IPS-20b (cell line): ENCODE measurements around the gene ASTN2.

Experiments
- H3K27ac ChIP-seq: one replicate; pipeline ENCODE4 v1.5.1; 2013; ENCODE audit warnings: low read length
- H3K27me3 ChIP-seq: 2 replicates; pipeline ENCODE4 v1.6.1; 2013; ENCODE audit warnings: mild to moderate bottlenecking, low read length, inconsistent platforms; ENCODE audit not compliant: insufficient read depth
- H3K36me3 ChIP-seq: 2 replicates; pipeline ENCODE4 v1.6.1; 2013; ENCODE audit warnings: low read depth, mild to moderate bottlenecking, inconsistent platforms, low read length, moderate library complexity; ENCODE audit not compliant: insufficient read depth
- H3K4me1 ChIP-seq: 2 replicates; pipeline ENCODE4 v1.6.1; 2013; ENCODE audit warnings: mild to moderate bottlenecking, control low read depth, inconsistent platforms, low read length, moderate library complexity; ENCODE audit not compliant: insufficient read depth
- H3K4me3 ChIP-seq: 2 replicates; pipeline ENCODE4 v1.5.1; 2013; ENCODE audit warnings: mild to moderate bottlenecking, low read length, inconsistent platforms
- H3K9ac ChIP-seq: 2 replicates; pipeline ENCODE4 v1.6.1; 2013; ENCODE audit warnings: low read depth, mild to moderate bottlenecking, inconsistent platforms, low read length, moderate library complexity
- H3K9me3 ChIP-seq: 2 replicates; pipeline ENCODE4 v1.6.1; 2013; ENCODE audit warnings: mild to moderate bottlenecking, low read depth, low read length, inconsistent platforms; ENCODE audit not compliant: insufficient read depth

Gene ASTN2

DNA sequence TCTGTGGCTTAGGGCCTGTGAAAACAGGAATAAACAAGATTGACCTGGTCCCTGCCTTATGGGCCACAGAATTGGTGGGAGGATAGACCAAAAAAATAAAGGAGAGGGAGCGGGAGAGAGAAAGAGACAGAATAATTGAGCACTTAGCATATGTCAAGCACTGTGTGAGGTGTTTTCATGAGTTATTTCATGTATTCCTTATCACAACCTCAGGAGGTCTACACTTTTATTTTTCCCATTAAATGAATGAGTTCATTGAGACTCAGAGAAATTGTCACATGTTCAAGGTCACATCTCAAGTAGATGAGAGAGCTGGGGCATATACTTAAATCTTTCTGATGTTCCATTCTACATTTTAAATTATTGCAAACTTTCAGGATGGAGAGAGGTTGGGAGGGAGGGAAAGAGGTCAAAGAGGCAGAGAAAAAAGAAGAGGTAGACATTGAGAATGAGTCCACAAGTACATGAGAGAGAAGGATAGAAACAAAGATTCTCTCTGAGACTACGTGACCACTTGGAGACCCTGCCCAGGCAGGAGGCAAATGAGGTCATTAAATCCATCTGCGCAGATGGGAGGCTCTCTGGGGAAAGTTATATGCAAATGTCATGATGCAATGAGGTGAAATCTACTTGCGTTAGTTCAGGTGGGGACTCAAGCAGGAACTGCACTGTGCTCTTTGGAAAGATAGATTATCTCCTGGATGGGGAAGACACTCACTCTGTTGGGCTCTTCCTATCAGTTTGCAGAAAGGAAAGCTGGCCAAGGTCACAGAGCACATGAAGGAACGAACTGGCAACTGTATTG lies 1019.8 kb downstream of the ASTN2 start:
- Histone ChIP-seq H3K9ac (no peak overlapping the region), H3K9me3 (no peaks in the 10 kb centered on the region), H3K27me3 (no peaks in the 10 kb centered on the region), H3K4me3 (no peak overlapping the region), H3K4me1 (no peaks in the 10 kb centered on the region), H3K27ac (no peak overlapping the region), H3K36me3 (no peaks in the 10 kb centered on the region)

DNA sequence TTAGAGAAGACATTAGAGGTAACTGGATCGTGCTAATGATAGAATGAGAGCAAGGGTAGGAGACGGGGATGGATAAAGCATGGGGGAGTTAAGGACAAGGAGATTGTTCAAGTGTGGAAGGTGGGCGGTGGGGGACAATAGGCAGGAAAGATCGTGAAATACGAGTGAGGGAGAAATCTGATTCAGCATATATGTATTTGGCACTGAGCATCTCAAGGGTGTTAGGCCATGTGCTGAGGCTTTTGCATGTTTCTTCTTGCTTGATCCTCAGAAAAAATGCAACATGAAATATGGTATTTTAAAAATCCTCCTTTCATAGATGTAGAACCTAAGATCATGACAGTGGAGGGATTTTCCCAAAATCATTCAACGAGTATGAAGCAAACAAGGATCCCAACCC lies 1020.8 kb downstream of the ASTN2 start:
- H3K36me3 ChIP-seq = no peaks in the 10 kb centered on the region
- H3K4me1 ChIP-seq = no peaks in the 10 kb centered on the region
- H3K9me3 ChIP-seq = no peaks in the 10 kb centered on the region
- H3K27ac ChIP-seq = no peak overlapping the region
- H3K27me3 ChIP-seq = no peaks in the 10 kb centered on the region
- H3K9ac ChIP-seq = no peak overlapping the region
- no peak overlapping the region for H3K4me3 ChIP-seq

DNA sequence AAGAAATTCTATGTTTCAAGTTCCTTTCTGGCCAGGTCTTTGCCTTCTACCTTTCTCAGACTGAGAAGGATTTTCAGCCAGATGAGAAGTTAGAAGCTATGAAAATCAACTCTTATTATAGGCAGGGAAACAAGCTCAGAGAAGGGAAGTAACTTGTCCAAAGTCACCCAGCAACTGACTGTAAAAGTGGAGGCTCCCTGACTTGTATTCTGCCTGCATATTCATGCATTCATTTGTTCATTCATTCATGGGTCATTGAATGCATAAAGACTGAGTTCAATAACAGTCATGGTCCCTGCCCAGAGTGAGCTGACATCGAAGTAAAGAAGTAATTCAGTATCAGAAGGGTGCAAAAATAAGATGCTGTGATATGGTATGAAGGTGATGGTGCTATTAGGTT lies 1021.7 kb downstream of the ASTN2 start:
- Histone ChIP-seq H3K4me1 (no peaks in the 10 kb centered on the region), H3K27ac (no peak overlapping the region), H3K9me3 (no peaks in the 10 kb centered on the region), H3K4me3 (no peak overlapping the region), H3K27me3 (no peaks in the 10 kb centered on the region), H3K9ac (no peak overlapping the region), H3K36me3 (no peaks in the 10 kb centered on the region)

DNA sequence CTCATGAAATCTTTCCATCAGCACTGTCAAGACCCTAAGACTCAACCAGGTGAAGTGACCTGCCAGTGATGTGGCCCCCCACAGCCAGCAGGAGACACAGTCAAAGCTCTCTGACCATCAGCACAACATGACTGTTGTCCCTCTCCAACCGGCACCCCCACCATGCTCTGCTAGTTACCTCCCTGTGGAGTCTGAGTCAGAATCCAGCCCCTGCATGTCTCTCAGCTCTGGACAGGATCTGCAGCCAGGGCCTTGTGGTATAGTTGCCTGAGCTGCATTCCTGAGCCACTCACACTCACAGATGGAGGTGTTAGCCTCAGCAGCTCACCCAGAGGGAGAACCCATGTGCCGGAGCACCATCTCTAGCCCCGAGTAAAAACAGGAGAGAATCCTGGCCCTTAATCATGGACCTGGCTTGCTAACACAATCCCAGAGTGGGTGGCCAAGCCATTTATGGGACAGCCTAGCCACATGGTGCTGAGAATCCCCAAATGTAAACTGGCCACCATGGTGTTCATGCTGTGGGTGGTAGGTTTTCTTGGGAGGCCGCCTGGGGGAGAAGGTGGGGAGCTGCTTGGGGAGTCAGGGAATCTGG lies 1023.5 kb downstream of the ASTN2 start:
- Histone ChIP-seq H3K9ac (no peak overlapping the region), H3K9me3 (no peaks in the 10 kb centered on the region), H3K4me3 (no peak overlapping the region), H3K27me3 (no peaks in the 10 kb centered on the region), H3K27ac (no peak overlapping the region), H3K36me3 (no peaks in the 10 kb centered on the region), H3K4me1 (no peaks in the 10 kb centered on the region)

DNA sequence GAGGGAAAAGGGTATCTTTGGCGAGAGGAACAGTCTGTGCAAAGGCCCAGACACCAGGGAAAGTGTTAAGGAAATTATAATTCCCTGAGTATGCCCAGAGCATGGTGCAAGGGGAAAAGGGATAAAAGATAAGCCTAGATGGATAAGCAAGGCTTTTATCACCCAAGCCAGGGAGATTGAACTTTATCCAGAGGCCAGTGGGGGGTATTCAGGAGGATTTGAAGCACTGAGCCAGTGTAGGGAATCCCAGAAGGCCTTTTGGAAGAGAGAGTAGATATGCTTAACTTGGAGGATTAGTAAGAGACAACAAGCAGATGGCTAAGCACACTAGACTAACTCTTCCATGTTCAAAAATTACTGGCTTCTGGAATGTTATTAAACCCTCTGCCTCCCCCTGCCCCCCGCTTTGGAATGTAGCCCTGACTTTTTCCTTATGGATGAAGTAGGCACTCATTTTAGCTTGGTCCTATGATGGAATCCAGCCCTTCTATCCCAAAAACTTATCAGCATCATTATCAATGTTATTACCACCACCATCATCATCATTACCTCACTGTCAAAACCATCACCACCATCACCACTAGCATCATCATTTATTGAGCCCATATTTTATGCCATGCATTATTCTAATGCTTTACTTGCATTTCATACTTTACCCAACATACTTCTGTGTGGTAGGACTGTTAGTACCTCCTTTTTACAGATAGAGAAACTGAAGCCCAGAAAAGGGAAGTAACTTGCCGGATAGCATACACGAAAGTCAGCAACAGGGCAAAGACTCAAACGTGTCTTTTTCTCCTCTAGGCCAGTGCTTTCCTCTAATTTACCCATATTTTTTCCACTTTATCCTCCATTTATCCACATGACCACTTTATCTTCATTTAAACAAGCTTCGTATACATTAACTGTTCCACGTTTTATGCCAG lies 1024.3 kb downstream of the ASTN2 start:
- no peak overlapping the region for H3K9ac ChIP-seq
- H3K9me3 ChIP-seq = no peaks in the 10 kb centered on the region
- H3K36me3 ChIP-seq = no peaks in the 10 kb centered on the region
- H3K27me3 ChIP-seq = no peaks in the 10 kb centered on the region
- no peak overlapping the region for H3K4me3 ChIP-seq
- no peaks in the 10 kb centered on the region for H3K4me1 ChIP-seq
- H3K27ac ChIP-seq = no peak overlapping the region

DNA sequence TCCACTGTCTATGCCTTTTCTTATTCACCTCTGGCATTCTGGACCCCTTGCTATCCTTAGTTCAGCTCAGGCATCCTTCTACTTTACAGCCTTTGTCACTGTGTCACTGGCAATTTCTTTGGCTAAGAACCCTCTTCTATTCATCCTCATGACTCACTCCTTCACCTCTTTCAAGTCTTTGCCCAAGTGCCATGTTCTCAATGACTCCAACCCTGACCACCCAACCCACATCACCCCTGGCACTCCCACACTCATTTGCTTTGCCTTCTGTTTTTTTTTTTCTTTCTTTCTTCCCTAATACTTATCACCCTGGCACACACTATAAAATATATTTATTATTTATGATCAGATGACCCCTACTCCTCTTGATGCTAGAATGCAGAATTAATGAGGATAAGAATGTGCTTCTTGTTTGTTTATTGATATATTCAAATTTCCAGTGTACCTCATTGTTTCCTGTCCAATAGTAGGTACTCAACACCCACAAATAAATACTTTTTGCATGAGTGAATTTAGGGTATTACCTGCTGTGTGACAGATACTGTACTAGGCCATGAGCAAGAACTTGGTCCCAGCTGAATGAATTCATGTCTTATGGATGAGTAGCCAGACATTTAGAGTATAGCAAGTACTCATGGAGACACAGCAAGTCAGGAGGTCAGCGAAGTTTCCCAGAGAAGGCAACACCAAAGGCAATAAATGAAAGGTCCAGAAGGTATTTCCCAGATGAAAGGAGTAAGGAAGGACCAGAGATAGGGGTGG lies 1025.1 kb downstream of the ASTN2 start:
- H3K36me3 ChIP-seq = no peaks in the 10 kb centered on the region
- no peaks in the 10 kb centered on the region for H3K27me3 ChIP-seq
- no peaks in the 10 kb centered on the region for H3K9me3 ChIP-seq
- no peak overlapping the region for H3K27ac ChIP-seq
- no peak overlapping the region for H3K4me3 ChIP-seq
- H3K9ac ChIP-seq = no peak overlapping the region
- no peaks in the 10 kb centered on the region for H3K4me1 ChIP-seq

DNA sequence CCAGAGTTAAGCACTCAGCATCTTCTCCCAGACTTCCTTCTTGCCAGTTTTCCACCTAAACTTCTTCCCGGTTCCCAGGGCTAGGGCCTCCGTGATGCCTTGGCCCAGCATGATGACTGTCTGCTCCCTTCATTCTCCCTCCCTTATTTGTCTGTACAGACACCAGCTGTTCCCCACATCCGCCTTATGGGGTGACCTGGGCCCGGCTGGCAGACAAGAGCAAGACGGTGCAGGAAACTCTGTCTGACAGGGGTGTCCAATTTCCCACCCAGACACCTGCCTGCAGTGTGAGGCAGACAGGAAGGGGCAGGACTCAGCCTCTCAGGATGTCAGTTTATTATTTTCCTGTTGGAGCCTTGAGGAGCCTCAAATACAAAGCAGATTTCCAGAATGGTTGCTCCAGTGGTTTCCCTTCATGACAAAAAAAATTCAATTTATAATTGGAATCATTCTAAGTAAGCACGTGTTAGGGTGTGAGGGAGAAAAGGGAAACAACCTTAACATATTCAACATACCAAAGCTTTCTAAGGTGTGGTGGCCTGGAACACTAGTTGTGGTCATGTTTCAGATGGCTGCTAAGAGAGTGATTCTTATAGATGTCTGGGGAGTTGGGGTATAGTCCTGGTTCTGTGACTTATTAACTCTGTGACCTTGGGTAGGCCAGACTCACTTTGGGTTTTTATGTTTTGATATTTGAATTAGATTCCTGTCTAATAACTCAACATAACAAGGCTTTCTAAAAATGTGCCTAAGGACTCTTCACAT lies 1026.7 kb downstream of the ASTN2 start:
- H3K27me3 ChIP-seq = no peaks in the 10 kb centered on the region
- no peaks in the 10 kb centered on the region for H3K9me3 ChIP-seq
- no peak overlapping the region for H3K27ac ChIP-seq
- no peaks in the 10 kb centered on the region for H3K4me1 ChIP-seq
- no peak overlapping the region for H3K4me3 ChIP-seq
- no peaks in the 10 kb centered on the region for H3K36me3 ChIP-seq
- H3K9ac ChIP-seq = no peak overlapping the region

DNA sequence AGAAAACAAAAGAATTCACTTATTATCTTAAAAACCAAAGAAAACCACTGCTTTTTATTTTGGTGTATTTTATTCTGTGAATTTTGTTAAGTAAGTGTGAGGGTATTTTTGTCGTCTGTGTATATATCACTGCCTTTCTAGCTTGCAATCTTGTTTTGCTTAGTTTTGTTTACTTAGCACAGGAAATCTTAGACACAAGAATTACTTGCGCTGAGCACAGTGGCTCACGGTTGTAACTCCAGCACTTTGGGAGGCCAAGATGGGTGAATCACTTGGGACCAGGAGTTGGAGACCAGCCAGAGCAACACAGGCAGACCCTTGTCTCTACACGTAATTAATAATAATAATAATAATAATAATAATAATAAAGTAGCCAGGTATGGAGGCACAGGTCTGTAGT lies 1030.9 kb downstream of the ASTN2 start:
- no peak overlapping the region for H3K4me3 ChIP-seq
- H3K9me3 ChIP-seq = no peaks in the 10 kb centered on the region
- no peaks in the 10 kb centered on the region for H3K27me3 ChIP-seq
- H3K27ac ChIP-seq = no peak overlapping the region
- no peaks in the 10 kb centered on the region for H3K4me1 ChIP-seq
- no peaks in the 10 kb centered on the region for H3K36me3 ChIP-seq
- no peak overlapping the region for H3K9ac ChIP-seq

DNA sequence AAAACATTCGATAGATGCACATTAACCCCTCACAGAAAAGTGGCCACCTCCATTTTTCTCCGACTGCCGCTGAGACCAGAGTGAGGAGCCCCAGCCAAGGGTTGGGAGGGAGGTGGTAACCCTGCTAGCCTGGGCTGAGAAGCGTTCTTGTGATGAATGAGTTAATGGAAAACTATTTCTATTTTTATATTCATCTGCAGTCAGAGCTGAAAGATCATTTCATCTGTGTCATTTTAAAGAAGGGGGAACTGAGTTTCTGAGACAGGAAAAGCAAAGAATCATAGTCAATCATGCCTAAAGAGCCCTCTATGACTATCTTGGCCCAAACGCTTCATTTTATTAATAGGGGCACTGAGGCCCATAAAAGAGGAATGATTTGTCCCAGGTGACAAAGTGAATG lies 1031.7 kb downstream of the ASTN2 start:
- Histone ChIP-seq H3K27ac (no peak overlapping the region), H3K9me3 (no peaks in the 10 kb centered on the region), H3K36me3 (no peaks in the 10 kb centered on the region), H3K27me3 (no peaks in the 10 kb centered on the region), H3K4me1 (no peaks in the 10 kb centered on the region), H3K4me3 (no peak overlapping the region), H3K9ac (no peak overlapping the region)

DNA sequence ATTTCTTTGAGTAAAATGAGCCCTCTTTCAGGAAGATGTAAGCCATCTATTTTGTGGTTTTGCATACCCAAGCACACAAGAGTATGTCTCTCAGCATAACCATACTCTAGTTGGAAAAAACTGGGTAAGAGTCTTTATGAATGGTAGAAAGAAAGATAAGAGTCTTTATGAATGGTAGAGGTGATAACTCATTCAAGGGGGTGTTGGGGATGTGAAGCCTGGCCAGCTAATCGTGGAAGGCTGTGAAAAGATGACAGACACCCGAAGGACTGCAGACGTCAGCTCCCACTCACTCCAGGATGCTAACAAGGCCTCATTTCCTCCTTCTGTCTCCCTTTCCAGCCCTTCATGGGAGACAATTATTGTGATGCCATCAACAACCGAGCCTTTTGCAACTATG lies 1032.8 kb downstream of the ASTN2 start:
- H3K9ac ChIP-seq = no peak overlapping the region
- H3K4me1 ChIP-seq = no peaks in the 10 kb centered on the region; the same call in 1 of the 2 replicates
- no peak overlapping the region for H3K4me3 ChIP-seq
- H3K27ac ChIP-seq = no peak overlapping the region
- no peaks in the 10 kb centered on the region for H3K36me3 ChIP-seq
- no peaks in the 10 kb centered on the region for H3K9me3 ChIP-seq
- H3K27me3 ChIP-seq = no peaks in the 10 kb centered on the region

DNA sequence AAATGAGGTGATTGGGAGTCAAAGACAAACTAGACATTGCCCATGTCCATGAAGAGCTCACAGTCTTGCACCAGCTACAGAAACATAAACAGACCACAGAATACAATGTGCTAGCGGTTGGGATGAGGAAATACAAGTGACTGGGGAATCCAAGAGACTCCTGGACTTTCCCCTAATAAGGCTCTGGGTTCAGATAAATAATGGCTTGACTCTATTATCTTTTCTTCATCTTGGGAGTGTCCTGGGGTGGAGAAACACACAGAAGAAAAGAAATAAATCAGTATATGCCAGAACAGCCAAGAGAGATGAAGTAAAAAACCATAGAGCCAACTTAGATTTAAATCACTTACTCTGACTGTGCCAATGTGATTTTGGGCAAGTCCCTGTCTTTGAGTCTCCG lies 1033.5 kb downstream of the ASTN2 start:
- Histone ChIP-seq H3K4me1 (no peaks in the 10 kb centered on the region; the same call in 1 of the 2 replicates), H3K9me3 (no peaks in the 10 kb centered on the region), H3K9ac (no peak overlapping the region), H3K27me3 (no peaks in the 10 kb centered on the region), H3K36me3 (no peaks in the 10 kb centered on the region), H3K27ac (no peak overlapping the region), H3K4me3 (no peak overlapping the region)
